ENCODE measurements around the gene LSAMP. TPM values are rescaled to one million over a fixed set of nuclear protein-coding genes. Genes with fewer than 3 reads are reported as not detected.
A peak's percentile ranks its signal among the peaks of the same experiment; 100 is the strongest.

Gene LSAMP
- total RNA-seq, 1 donor = 1.3 TPM

- DNase-seq (ENCODE audit: low read depth) = no peak
- no peak overlapping the region for H3K4me3 ChIP-seq (ENCODE audit: low read depth, low read length)
- no peak for TF ChIP-seq CTCF (IDR thresholded peaks at IDR 0.05; ENCODE audit: insufficient read depth, low read depth, low read length)
Measured at GRCh38 chr3:116473602-116474001, 28.3 kb upstream of the LSAMP start.

GRCh38 chr3:116470605-116471197, 25.4 kb upstream of the LSAMP start:
- TF ChIP-seq CTCF (IDR thresholded peaks at IDR 0.05; ENCODE audit: insufficient read depth, low read depth, low read length) = no peak
- no peak overlapping the region for H3K4me3 ChIP-seq (ENCODE audit: low read depth, low read length)
- DNase-seq (ENCODE audit: low read depth) = no peak

GRCh38 chr3:116469546-116469945, 24.3 kb upstream of the LSAMP start:
- no peak for DNase-seq (ENCODE audit: low read depth)
- TF ChIP-seq CTCF (IDR thresholded peaks at IDR 0.05; ENCODE audit: insufficient read depth, low read depth, low read length) = no peak
- no peak overlapping the region for H3K4me3 ChIP-seq (ENCODE audit: low read depth, low read length)

- H3K4me3 ChIP-seq (ENCODE audit: low read depth, low read length) = no peak overlapping the region
- TF ChIP-seq CTCF (IDR thresholded peaks at IDR 0.05; ENCODE audit: insufficient read depth, low read depth, low read length) = no peak
Measured at GRCh38 chr3:116464276-116464798, 19.1 kb upstream of the LSAMP start.

GRCh38 chr3:116453666-116454346, 8.5 kb upstream of the LSAMP start:
- no peak for TF ChIP-seq CTCF (IDR thresholded peaks at IDR 0.05; ENCODE audit: insufficient read depth, low read depth, low read length)
- no peak overlapping the region for H3K4me3 ChIP-seq (ENCODE audit: low read depth, low read length)
- peak; percentile 8 for DNase-seq (ENCODE audit: low read depth)

More at GRCh38 chr3:116464276-116464798, 19.1 kb upstream of the LSAMP start:
- no peak for DNase-seq (ENCODE audit: low read depth)

GRCh38 chr3:116449546-116450350, 4.5 kb upstream of the LSAMP start:
- H3K4me3 ChIP-seq (ENCODE audit: low read depth, low read length) = no peak overlapping the region
- DNase-seq (ENCODE audit: low read depth) = peak; percentile 11
- no peak for TF ChIP-seq CTCF (IDR thresholded peaks at IDR 0.05; ENCODE audit: insufficient read depth, low read depth, low read length)

All from fibroblast of villous mesenchyme (primary cell).